Kidney (tissue), 14 donors: ENCODE results near the gene GDPD5. TPM values are rescaled to one million over a fixed set of nuclear protein-coding genes. Genes with fewer than 3 reads are reported as not detected.

Experiments used
- DNase-seq, 5 donors: peaks; one replicate each; pipeline ENCODE4 v3.0.0-alpha.2; 2013 to 2020
- FAIRE-seq: peaks from 2 replicates; lab custom pipeline; 2012; peaks lifted over from hg19 to GRCh38; lab: Jason Lieb, UNC
- H3K27ac ChIP-seq, 2 donors: one replicate each; pipeline ENCODE4 v1.7.0; 2013; ENCODE audit warnings: low read depth in 2 of 2, low read length in 2 of 2, inconsistent platforms in 1 of 2
- H3K27me3 ChIP-seq: one replicate; pipeline ENCODE4 v1.7.1; 2013; ENCODE audit warnings: low read length, inconsistent platforms; ENCODE audit not compliant: control insufficient read depth, insufficient read depth
- H3K36me3 ChIP-seq, 3 donors: one replicate each; pipeline versions ENCODE4 v1.7.0 to v1.7.1; 2013; ENCODE audit warnings: low read length in 3 of 3, control low read depth in 1 of 3, inconsistent platforms in 1 of 3; ENCODE audit not compliant: insufficient read depth in 3 of 3, control insufficient read depth in 2 of 3
- H3K4me1 ChIP-seq, 3 donors: one replicate each; pipeline versions ENCODE4 v1.7.0 to v1.7.1; 2013; ENCODE audit warnings: low read length in 3 of 3, inconsistent platforms in 1 of 3, low read depth in 1 of 3; ENCODE audit not compliant: control insufficient read depth in 2 of 3, insufficient read depth in 2 of 3
- H3K4me3 ChIP-seq, 3 donors: one replicate each; pipeline versions ENCODE4 v1.7.0 to v1.8.1; 2013; ENCODE audit warnings: low read length in 3 of 3, control low read depth in 1 of 3, inconsistent platforms in 1 of 3
- H3K9ac ChIP-seq, 3 donors: one replicate each; pipeline versions ENCODE4 v1.7.0 to v1.7.1; 2013; ENCODE audit warnings: low read length in 3 of 3, control low read depth in 1 of 3, inconsistent platforms in 1 of 3
- H3K9me3 ChIP-seq, 3 donors: one replicate each; pipeline versions ENCODE4 v1.7.0 to v1.7.1; 2013; ENCODE audit warnings: low read length in 3 of 3, control low read depth in 1 of 3, inconsistent platforms in 1 of 3; ENCODE audit not compliant: control insufficient read depth in 2 of 3, insufficient read depth in 1 of 3
- CTCF ChIP-seq: IDR thresholded peaks from 3 replicates; pipeline ENCODE4 v1.5.1; 2012; ENCODE audit warnings: mild to moderate bottlenecking, moderate library complexity, borderline replicate concordance; ENCODE audit not compliant: insufficient read depth; ENCODE audit errors: extremely low read depth
- intact Hi-C: fragments of 100-400 bp; cut with DNase I; formaldehyde crosslinking; loops from one replicate; pipeline ENCODE4 v1.11.1; 2022
- polyA plus RNA-seq: library from polyadenylated mRNA; stranded (reverse); fragments of 350-450 nt; fragmentation: Illumina TruSeq; extraction: RNeasy Lipid Tissue Mini Kit (QIAGEN cat#74804); gene quantifications from one replicate; pipeline ENCODE4 v1.2.3, GENCODE V29; 2014; ENCODE audit warnings: low read depth, low replicate concordance; ENCODE audit not compliant: insufficient read depth
- total RNA-seq: library from RNA; stranded (reverse); fragmentation: NEBNext Ultra II Directional; extraction: Animal tissue kit (Norgen Biotek cat#: 25700); gene quantifications from one replicate; pipeline ENCODE4 v1.2.1, GENCODE V29; 2021
- donor health status: control.
- donor health status: control.
- donor health status: control.
- donor health status: control.
- donor health status: control.
- donor health status: DM: yes; HTN: yes; CAD: no.
- donor health status: Normal renal cell carcinoma (clear cell type).

The GDPD5 gene
- total and polyA plus RNA-seq, 2 donors from 2014 or later, result 3.9 to 11.4 TPM

DNA sequence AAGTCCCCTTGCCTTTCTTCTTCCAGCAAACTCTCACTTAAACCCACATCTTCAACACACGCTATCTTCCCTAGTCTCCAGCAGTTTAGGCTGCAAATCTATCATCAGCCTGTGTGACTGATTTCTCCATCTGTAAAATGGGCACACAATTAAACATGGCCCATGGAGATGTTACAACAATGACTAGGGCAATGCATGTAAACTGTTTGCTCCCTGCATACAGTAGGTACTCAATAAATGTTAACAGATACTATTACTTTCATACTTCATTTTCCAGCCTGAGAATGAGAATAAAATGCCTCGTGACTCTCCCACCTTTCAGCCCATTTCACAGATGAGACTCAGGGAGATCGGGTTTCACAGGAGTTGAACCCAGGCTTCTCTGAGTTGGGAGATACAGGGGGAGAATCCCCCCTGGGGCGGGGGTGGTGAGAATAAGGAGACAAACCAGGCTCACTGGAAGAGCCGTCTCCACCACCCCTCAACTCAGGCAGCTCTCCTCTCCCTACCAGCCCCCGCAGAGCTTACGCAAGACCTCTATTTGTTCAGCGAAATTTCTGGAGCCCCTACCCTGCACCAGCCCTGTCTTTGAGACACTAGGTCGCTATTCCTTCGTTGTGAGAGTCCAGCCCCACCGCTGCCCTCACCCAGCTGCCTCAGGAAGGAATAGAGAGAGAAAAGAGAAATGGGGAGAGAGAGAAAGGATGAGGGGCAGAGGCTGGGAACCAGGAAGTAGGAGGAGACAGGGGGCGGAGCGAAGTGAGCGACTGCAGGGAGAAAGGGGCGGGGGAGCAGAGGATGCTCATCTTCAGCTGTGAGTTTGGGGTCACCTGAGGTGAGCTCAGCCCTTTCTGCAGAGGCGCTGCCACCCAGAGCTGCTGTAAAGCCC is 50.6 kb downstream of the GDPD5 start:
- no peak overlapping the region for H3K9ac ChIP-seq
- no peak overlapping the region for H3K4me3 ChIP-seq
- peaks cover 0 to 15% (median 0%) of the 10 kb centered on the region in 3 donors for H3K4me1 ChIP-seq
- H3K27me3 ChIP-seq, result no peaks in the 10 kb centered on the region
- no peaks in the 10 kb centered on the region for H3K36me3 ChIP-seq
- DNase-seq (peak; percentile 66 to 90 (median 79)), FAIRE-seq (no peak)
- no peak for TF ChIP-seq CTCF
- intact Hi-C loops, result no loop called here
- peak overlapping the region; percentile 43 to 44 for H3K27ac ChIP-seq
- no peaks in the 10 kb centered on the region for H3K9me3 ChIP-seq

DNA sequence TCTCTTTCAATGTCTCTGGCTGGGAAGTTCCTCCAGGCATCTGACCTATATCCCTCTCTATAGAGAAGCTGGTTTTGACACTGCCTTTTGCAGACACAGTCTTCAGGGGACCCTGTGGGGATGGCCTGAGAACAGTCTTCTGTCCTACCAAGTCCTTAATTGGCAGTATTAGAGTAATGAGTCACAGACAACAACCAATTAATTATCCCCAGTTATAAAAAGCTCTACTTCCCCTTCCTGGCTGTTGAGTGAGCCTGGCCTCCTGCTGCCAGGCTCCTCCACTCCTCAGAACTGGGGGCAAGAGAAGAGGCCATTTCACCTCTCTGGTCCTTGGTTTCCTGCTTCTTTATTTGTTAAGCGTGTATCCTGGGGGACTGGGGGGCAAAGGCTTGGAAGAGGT is 51.5 kb downstream of the GDPD5 start:
- Histone ChIP-seq H3K4me1 (peaks cover 0 to 17% (median 0%) of the 10 kb centered on the region in 3 donors), H3K27me3 (no peaks in the 10 kb centered on the region), H3K9me3 (no peaks in the 10 kb centered on the region), H3K4me3 (no peak overlapping the region), H3K36me3 (no peaks in the 10 kb centered on the region), H3K9ac (no peak overlapping the region), H3K27ac (peak overlapping the region in 1 of 2 donors; percentile 42)
- no peak for FAIRE-seq
- TF ChIP-seq CTCF, result no peak
- intact Hi-C loops, result no loop called here
- peak in 2 of 5 donors; percentile 32 to 36 for DNase-seq

DNA sequence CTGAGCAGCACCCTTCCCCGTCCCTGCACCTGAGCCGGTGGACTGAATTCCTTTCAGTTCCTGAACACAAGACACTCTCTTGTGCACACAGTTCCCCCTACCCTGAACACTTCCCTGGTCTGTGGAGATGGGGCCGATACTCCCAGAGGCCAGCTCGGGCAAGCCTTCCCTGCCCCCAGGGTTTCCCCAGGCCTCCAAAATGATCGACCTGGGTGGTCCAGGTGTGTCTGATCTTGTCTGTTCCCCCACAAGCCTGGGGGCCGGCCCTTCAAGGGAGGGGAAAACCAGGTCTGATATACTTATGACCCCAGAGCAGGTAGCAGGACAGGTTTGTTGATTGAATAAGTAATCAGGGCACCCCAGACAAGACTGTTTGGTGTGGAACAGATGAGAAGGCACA is 52.1 kb downstream of the GDPD5 start:
- H3K9me3 ChIP-seq, result no peaks in the 10 kb centered on the region
- TF ChIP-seq CTCF, result no peak
- no peak overlapping the region for H3K9ac ChIP-seq
- no peak overlapping the region for H3K4me3 ChIP-seq
- intact Hi-C loops, result no loop called here
- no peaks in the 10 kb centered on the region for H3K27me3 ChIP-seq
- H3K27ac ChIP-seq, result no peak overlapping the region
- peaks cover 0 to 23% (median 4%) of the 10 kb centered on the region in 3 donors for H3K4me1 ChIP-seq
- H3K36me3 ChIP-seq, result no peaks in the 10 kb centered on the region
- peak in 1 of 5 donors; percentile 48 for DNase-seq
- FAIRE-seq, result no peak
